CD4-positive, alpha-beta T cell treated with Interleukin-12 subunit alpha and Interleukin-12 subunit beta, for 1 hour (primary cell): Measurements from ENCODE around the gene PYGL.

Experiments
- DNase-seq: peaks from one replicate; pipeline ENCODE4 v3.0.0-alpha.2; 2020

PYGL gene

DNA sequence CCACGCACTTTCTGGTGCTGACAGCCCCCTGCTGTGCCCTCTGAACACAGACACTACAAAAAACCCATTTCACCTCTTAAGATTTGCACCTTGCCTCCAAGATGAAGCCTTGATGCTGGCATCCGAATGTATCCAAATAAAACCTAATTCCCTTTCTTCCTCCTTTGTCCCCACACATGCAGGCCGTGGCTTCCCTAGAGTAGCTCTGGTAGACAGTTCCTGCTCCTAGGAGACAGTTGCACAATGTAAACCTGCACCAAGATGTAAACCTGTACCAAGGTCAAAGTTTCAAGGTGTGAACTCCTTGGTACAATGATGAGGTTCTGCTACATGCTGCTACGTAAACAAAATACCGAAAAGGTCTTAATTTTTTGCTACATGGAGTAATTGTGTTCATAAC, 73.1 kb downstream of the PYGL start:
- no peak for DNase-seq

DNA sequence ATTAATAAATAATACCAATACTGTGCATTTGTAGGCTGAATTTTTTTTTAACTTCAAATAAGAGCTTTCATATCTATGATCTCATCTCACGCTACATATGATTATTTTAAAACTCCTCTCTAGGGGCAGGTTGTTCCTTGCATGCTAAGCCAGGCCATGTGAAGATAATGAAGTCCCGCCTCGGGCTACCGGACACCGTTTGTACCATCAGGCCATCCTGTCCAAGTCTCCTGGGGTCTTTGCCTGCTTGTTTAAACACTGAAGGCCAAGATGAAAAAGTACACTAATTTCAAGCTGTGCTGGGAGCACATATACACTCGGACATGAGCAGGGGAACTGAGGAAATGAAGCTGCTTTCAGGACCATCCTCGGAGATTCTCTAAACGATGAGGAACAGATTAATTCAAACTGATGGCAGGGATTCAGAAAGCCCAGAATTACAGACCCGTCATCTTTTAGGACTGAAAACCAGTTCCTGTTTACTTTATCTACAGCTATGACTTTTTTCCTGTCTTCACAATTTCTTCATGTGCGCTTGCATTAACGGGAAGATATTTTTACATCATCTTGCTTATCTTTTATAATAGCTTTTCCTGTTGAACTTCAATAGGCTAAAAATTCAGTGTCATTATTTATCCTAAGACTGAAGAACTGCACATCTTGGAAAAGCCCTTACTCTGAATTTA, 78.7 kb downstream of the PYGL start:
- no peak for DNase-seq

DNA sequence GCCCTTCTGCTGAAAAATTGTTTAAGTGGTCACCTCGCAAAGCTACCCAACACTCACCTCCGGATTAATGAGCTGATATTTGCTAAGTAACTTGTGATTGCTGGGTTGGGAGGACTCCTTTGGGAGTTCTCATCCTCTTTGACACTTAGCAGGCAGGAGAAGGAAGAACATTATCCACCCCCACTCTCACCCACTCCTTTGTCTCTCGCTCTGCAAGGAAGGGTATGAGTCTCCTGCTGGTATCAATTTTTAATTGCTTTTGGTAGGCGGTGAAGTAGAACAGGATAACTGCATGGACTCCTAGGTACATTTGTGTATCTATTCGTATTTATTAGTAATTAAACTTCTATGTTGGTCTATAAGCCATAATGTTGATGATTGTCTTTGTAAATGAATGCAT, 79.3 kb downstream of the PYGL start:
- no peak for DNase-seq

GRCh38 chr14:50864237-50864636, 80.0 kb downstream of the PYGL start:
- no peak for DNase-seq

- DNase-seq: no peak
These were observed 82.2 kb downstream of the PYGL start for GRCh38 chr14:50862036-50862570.

GRCh38 chr14:50860478-50861086, 83.7 kb downstream of the PYGL start:
- DNase-seq: peak; percentile 91

GRCh38 chr14:50859296-50859624, 85.0 kb downstream of the PYGL start:
- no peak for DNase-seq

GRCh38 chr14:50856660-50857059, 87.6 kb downstream of the PYGL start:
- no peak for DNase-seq

DNA sequence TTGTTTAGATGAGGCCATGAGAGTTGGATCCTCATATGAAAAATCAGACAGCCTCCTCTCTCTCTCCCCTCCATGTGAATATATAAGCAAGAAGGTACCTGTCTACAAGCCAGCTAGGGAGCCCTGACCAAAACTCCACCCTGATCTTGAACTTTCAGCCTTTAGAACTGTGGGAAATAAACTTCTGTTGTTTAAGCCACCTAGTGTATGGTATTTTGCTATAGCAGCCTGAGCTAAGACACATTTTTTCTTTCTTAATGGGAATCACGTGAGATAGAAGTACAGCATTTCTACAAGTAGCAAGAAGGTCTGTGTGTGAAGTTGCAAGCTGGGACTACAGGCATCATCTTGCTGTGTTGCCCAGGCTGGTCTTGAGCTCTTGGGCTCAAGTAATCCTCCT, 88.7 kb downstream of the PYGL start:
- no peak for DNase-seq
